ENCODE measurements around the gene TSC22D3.
"Not testable (repeated sequence)": the region's sequence is repeated elsewhere in the genome, so short reads cannot be mapped to it uniquely, and the experiment has no call there.

Gene TSC22D3

GRCh38 chrX:107775734-107776511 is at the start of gene TSC22D3:
Gene TSC22D3, minus strand, starts transcription at chrX:107775787. Its CDS starts 368 bp downstream, at chrX:107775419.
- H3K27ac ChIP-seq: peak within 1 kb of the TSS; percentile 88 to 91
- TF ChIP-seq CTCF (IDR thresholded peaks at IDR 0.05): no peak
- peak within 1 kb of the TSS; percentile 69 for H3K4me3 ChIP-seq
- peak; percentile 92 for DNase-seq (ENCODE audit: low spot score)

- no peak for DNase-seq (ENCODE audit: low spot score)
- Histone ChIP-seq H3K4me3 (no peak overlapping the region), H3K27ac (no peak overlapping the region)
- no peak for TF ChIP-seq CTCF (IDR thresholded peaks at IDR 0.05)
These were observed 47.9 kb upstream of the TSC22D3 start for GRCh38 chrX:107823456-107823855.

GRCh38 chrX:107823042-107823441 is 47.5 kb upstream of the TSC22D3 start:
- no peak overlapping the region for H3K27ac ChIP-seq
- no peak for TF ChIP-seq CTCF (IDR thresholded peaks at IDR 0.05)

GRCh38 chrX:107818900-107819521 is 43.4 kb upstream of the TSC22D3 start:
- TF ChIP-seq CTCF (IDR thresholded peaks at IDR 0.05): no peak
- Histone ChIP-seq H3K4me3 (no peak overlapping the region), H3K27ac (no peak overlapping the region)
- no peak for DNase-seq (ENCODE audit: low spot score)

More at GRCh38 chrX:107823042-107823441, 47.5 kb upstream of the TSC22D3 start:
- no peak for DNase-seq (ENCODE audit: low spot score)
- H3K4me3 ChIP-seq: no peak overlapping the region

- H3K27ac ChIP-seq; DNase-seq (ENCODE audit: low spot score); H3K4me3 ChIP-seq: not testable (repeated sequence)
These were observed 34.5 kb upstream of the TSC22D3 start for GRCh38 chrX:107810053-107810452.

GRCh38 chrX:107805179-107805578 is 29.6 kb upstream of the TSC22D3 start:
- H3K27ac ChIP-seq: no peak overlapping the region
- no peak for TF ChIP-seq CTCF (IDR thresholded peaks at IDR 0.05)
- no peak for DNase-seq (ENCODE audit: low spot score)
- H3K4me3 ChIP-seq: no peak overlapping the region

- Histone ChIP-seq H3K4me3 (no peak overlapping the region), H3K27ac (no peak overlapping the region)
- DNase-seq (ENCODE audit: low spot score): no peak
- no peak for TF ChIP-seq CTCF (IDR thresholded peaks at IDR 0.05)
These were observed 28.8 kb upstream of the TSC22D3 start for GRCh38 chrX:107804427-107804826.
